WTC11 (cell line): ENCODE results near the gene NOXA1. TPM values are rescaled to one million over a fixed set of nuclear protein-coding genes. Genes with fewer than 3 reads are reported as not detected.
A peak's percentile ranks its signal among the peaks of the same experiment; 100 is the strongest.

Experiments
- ATAC-seq: fragments of 200-7000 bp; cut with Tn5 transposase; 2 replicates; pipeline ENCODE4 v1.10.0; 2021; ENCODE audit warnings: mild to moderate bottlenecking, moderate library complexity
- CTCF ChIA-PET: fragments of 300-600 bp; sonication (Branson Sonifier 250); formaldehyde crosslinking; loops from one replicate; lab custom pipeline; 2021; ENCODE audit warnings: antibody characterized with exemption; lab: Charles Lee
- POLR2A ChIA-PET: fragments of 350-600 bp; sonication (Branson Sonifier 250); formaldehyde crosslinking; loops from one replicate; lab custom pipeline; 2021; ENCODE audit warnings: antibody characterized with exemption; lab: Charles Lee
- DNase-seq: peaks from one replicate; pipeline ENCODE4 v3.0.0; 2021; ENCODE audit warnings: low spot score
- H3K27ac Mint-ChIP-seq: 2 replicates; pipeline ENCODE4 v1.8.0; 2021; ENCODE audit warnings: mixed read lengths
- H3K27me3 Mint-ChIP-seq: 2 replicates; pipeline ENCODE4 v1.8.0; 2021; ENCODE audit warnings: low read depth, mild to moderate bottlenecking, moderate library complexity, mixed read lengths
- H3K36me3 Mint-ChIP-seq: 2 replicates; pipeline ENCODE4 v1.8.0; 2021; ENCODE audit warnings: mixed read lengths
- H3K4me1 Mint-ChIP-seq: 2 replicates; pipeline ENCODE4 v1.8.0; 2022; ENCODE audit warnings: mixed read lengths
- H3K4me3 Mint-ChIP-seq: 2 replicates; pipeline ENCODE4 v1.8.0; 2021; ENCODE audit warnings: mild to moderate bottlenecking, moderate library complexity, mixed read lengths
- H3K9me3 Mint-ChIP-seq: 2 replicates; pipeline ENCODE4 v1.8.0; 2021; ENCODE audit warnings: mixed read lengths
- ATF2 ChIP-seq: sonication (generic); formaldehyde crosslinking; IDR thresholded peaks from 2 replicates; pipeline ENCODE4 v1.8.1; 2022; ENCODE audit warnings: low read depth, missing genetic modification reagents, borderline replicate concordance
- ATF6 ChIP-seq: sonication (generic); formaldehyde crosslinking; IDR thresholded peaks from 2 replicates; pipeline ENCODE4 v1.8.1; 2023; ENCODE audit warnings: mild to moderate bottlenecking, missing genetic modification reagents
- ESRRA ChIP-seq: sonication (generic); formaldehyde crosslinking; IDR thresholded peaks from 2 replicates; pipeline ENCODE4 v1.8.1; 2022; ENCODE audit warnings: mild to moderate bottlenecking, missing genetic modification reagents, borderline replicate concordance
- GABPB1 ChIP-seq: sonication (generic); formaldehyde crosslinking; IDR thresholded peaks from 2 replicates; pipeline ENCODE4 v1.8.1; 2023; ENCODE audit warnings: mild to moderate bottlenecking, missing genetic modification reagents
- MXD4 ChIP-seq: fragments of 250-450 bp; sonication (Bioruptor Pico); IDR thresholded peaks from 2 replicates; pipeline ENCODE4 v1.8.0; 2021; ENCODE audit warnings: mild to moderate bottlenecking, moderate library complexity, borderline replicate concordance
- MYBL2 ChIP-seq: sonication (generic); formaldehyde crosslinking; IDR thresholded peaks from 2 replicates; pipeline ENCODE4 v1.8.1; 2023; ENCODE audit warnings: mild to moderate bottlenecking, moderate library complexity, missing genetic modification reagents
- PREB ChIP-seq: sonication (generic); formaldehyde crosslinking; IDR thresholded peaks from 2 replicates; pipeline ENCODE4 v1.8.1; 2022; ENCODE audit warnings: mild to moderate bottlenecking, missing genetic modification reagents, moderate library complexity, borderline replicate concordance
- SMAD4 ChIP-seq: sonication (generic); formaldehyde crosslinking; IDR thresholded peaks from 2 replicates; pipeline ENCODE4 v1.8.0; 2022; ENCODE audit warnings: mild to moderate bottlenecking, missing genetic modification reagents
- SOX15 ChIP-seq: fragments of 250-450 bp; sonication (Bioruptor Pico); IDR thresholded peaks from 2 replicates; pipeline ENCODE4 v1.9.0; 2021; ENCODE audit warnings: mild to moderate bottlenecking
- SP1 ChIP-seq: sonication (generic); formaldehyde crosslinking; conservative IDR thresholded peaks from 2 replicates; pipeline ENCODE4 v1.8.1; 2022; ENCODE audit warnings: missing genetic modification reagents
- TCF7 ChIP-seq: sonication (generic); formaldehyde crosslinking; IDR thresholded peaks from 2 replicates; pipeline ENCODE4 v1.8.0; 2022; ENCODE audit warnings: mild to moderate bottlenecking, low read depth, missing genetic modification reagents, moderate library complexity
- USF2 ChIP-seq: sonication (generic); formaldehyde crosslinking; IDR thresholded peaks from 2 replicates; pipeline ENCODE4 v1.8.1; 2023; ENCODE audit warnings: mild to moderate bottlenecking, missing genetic modification reagents, moderate library complexity
- ZNF121 ChIP-seq: sonication (generic); formaldehyde crosslinking; IDR thresholded peaks from 2 replicates; pipeline ENCODE4 v1.8.0; 2023; ENCODE audit warnings: missing genetic modification reagents
- ZNF396 ChIP-seq: fragments of 250-450 bp; sonication (Bioruptor Pico); IDR thresholded peaks from 2 replicates; pipeline ENCODE4 v1.8.0; 2021; ENCODE audit warnings: mild to moderate bottlenecking, moderate library complexity, borderline replicate concordance
- total RNA-seq: library from RNA; stranded (reverse); gene quantifications from 3 replicates; pipeline ENCODE4 v1.2.3, GENCODE V29; 2021
- TF ChIP-seq, protein P1 (sequence below): fragments of 250-450 bp; sonication (Bioruptor Pico); IDR thresholded peaks from 2 replicates; pipeline ENCODE4 v1.9.0; 2021; ENCODE audit warnings: mild to moderate bottlenecking, borderline replicate concordance
- TF ChIP-seq, protein P2 (sequence below): sonication (generic); formaldehyde crosslinking; IDR thresholded peaks from 2 replicates; pipeline ENCODE4 v1.8.0; 2022; ENCODE audit warnings: mild to moderate bottlenecking, missing genetic modification reagents

NOXA1 gene
- total RNA-seq, 1 experiment from 2014 or later, result 2.9 TPM

DNA sequence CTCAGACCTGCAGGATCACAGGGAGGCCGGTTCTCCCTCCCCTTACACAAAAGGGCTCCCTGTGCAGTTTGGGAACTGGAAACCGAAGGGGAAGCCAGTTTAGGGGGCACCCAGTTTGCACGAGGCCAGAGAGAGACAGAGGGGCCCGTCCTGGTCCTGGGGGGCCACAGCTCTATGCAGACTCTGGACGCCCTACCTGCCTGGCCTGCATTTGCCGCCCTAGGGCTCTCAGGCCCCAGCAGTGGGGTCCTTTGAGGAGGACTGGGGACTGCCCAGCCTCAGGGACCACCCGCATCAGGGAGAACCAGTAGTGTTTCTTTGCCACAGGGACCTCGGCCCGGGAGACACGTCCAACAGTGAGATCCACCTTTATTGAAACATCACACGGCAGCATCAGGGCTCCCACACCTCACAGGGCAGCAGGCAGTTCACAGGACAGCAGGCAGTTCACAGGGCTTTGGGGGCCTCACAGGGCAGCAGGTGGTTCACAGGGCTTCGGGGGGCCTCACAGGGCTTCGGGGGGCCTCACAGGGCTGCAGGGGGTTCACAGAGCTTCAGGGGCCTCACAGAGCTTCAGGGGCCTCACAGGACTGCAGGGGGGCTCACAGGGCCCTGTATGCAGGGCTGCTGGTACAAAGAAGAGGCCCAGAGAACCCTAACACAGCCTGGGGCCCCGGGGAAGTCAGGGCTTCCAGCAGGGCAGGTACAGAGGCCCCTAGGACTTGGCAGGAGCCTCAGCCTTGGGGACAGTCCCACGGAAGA lies 36.6 kb downstream of the NOXA1 start:
- no peaks in the 10 kb centered on the region for H3K27me3 Mint-ChIP-seq
- H3K4me3 Mint-ChIP-seq, result peak overlapping the region; percentile 14
- peaks cover 3% of the 10 kb centered on the region; the same call in 1 of the 2 replicates for H3K36me3 Mint-ChIP-seq
- no peak for ATAC-seq
- POLR2A ChIA-PET, result no interaction called here
- H3K4me1 Mint-ChIP-seq, result peaks cover 1% of the 10 kb centered on the region
- no peaks in the 10 kb centered on the region for H3K9me3 Mint-ChIP-seq
- no peak for DNase-seq
- CTCF ChIA-PET, result interaction anchor here (0.5 to 1.0 kb wide), 9 partner anchors 14 to 431 kb away, joined by 3 to 18 read pairs (median 5); partner anchors contain the start of genes ENTPD8, EXD3 and NOXA1
- no peak overlapping the region for H3K27ac Mint-ChIP-seq
- TF ChIP-seq ZNF121 (CRISPR knock-in tag) (no peak), ATF2 (CRISPR knock-in tag) (no peak), MXD4 (CRISPR knock-in tag) (no peak), PREB (CRISPR knock-in tag) (no peak)

DNA sequence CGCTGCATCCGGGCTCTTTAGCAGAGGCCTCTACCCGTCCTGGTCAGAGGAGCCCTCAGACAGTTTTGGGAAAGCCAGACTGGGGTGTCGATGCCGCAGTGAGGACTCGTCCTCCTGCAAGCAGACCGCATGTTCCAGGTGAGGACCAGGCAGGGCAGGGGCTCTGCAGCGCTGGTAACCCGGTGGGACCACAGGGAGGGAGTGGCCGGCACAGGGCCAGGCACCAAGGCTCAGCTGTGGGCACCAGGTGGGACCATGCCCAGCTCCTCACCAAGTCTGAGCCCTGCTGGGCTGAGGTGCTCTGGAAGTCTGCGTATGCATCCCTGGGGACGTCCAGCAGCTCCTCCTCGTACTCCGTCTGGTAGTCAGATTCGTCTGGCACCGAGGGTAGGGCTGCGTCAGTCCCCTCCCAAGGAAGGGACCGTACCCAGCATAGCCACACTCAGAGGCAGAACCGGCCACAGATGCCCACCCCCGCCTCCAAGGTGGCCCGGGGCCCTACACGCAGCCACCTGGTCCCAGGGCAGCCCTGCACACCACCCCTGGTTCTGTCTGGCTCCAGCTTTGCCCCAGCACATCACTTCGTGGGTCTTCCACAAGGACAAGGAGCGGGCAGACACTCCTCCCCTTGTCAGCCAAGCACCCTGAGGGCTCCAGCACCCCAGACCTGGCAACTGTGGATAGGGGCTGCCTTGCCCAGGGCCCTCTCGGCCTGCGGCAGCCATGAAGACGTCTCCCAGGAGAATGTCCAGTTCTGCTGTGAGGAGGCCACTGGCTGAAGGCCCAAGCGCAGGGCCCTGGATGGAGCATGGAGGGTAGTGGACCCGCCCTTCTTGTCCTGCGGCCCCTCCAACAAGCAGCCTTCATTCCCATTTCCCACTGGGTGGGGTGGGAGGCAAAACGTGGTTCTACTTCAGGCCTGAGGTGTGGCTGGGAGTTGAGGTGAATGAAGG lies 37.4 kb downstream of the NOXA1 start:
- TF ChIP-seq, protein P1, sequence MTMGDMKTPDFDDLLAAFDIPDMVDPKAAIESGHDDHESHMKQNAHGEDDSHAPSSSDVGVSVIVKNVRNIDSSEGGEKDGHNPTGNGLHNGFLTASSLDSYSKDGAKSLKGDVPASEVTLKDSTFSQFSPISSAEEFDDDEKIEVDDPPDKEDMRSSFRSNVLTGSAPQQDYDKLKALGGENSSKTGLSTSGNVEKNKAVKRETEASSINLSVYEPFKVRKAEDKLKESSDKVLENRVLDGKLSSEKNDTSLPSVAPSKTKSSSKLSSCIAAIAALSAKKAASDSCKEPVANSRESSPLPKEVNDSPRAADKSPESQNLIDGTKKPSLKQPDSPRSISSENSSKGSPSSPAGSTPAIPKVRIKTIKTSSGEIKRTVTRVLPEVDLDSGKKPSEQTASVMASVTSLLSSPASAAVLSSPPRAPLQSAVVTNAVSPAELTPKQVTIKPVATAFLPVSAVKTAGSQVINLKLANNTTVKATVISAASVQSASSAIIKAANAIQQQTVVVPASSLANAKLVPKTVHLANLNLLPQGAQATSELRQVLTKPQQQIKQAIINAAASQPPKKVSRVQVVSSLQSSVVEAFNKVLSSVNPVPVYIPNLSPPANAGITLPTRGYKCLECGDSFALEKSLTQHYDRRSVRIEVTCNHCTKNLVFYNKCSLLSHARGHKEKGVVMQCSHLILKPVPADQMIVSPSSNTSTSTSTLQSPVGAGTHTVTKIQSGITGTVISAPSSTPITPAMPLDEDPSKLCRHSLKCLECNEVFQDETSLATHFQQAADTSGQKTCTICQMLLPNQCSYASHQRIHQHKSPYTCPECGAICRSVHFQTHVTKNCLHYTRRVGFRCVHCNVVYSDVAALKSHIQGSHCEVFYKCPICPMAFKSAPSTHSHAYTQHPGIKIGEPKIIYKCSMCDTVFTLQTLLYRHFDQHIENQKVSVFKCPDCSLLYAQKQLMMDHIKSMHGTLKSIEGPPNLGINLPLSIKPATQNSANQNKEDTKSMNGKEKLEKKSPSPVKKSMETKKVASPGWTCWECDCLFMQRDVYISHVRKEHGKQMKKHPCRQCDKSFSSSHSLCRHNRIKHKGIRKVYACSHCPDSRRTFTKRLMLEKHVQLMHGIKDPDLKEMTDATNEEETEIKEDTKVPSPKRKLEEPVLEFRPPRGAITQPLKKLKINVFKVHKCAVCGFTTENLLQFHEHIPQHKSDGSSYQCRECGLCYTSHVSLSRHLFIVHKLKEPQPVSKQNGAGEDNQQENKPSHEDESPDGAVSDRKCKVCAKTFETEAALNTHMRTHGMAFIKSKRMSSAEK (CRISPR knock-in tag), result no peak
- TF ChIP-seq ESRRA (CRISPR knock-in tag) (no peak), ZNF396 (no peak)
- Mint-ChIP-seq H3K9me3 (no peaks in the 10 kb centered on the region), H3K27ac (no peak overlapping the region), H3K36me3 (peaks cover 3% of the 10 kb centered on the region; the same call in 1 of the 2 replicates), H3K27me3 (no peaks in the 10 kb centered on the region), H3K4me3 (no peak overlapping the region), H3K4me1 (no peaks in the 10 kb centered on the region)
- ChIA-PET POLR2A (no interaction called here), CTCF (no interaction called here)
- DNase-seq (no peak), ATAC-seq (no peak)

- CTCF ChIA-PET, result interaction anchor here (0.8 to 1.1 kb wide), 6 partner anchors 38 to 476 kb away, joined by 3 to 8 read pairs (median 3); partner anchors contain the start of genes EXD3, NOXA1 and NRARP
- Mint-ChIP-seq H3K4me3 (no peak overlapping the region), H3K9me3 (no peaks in the 10 kb centered on the region)
- no peak for TF ChIP-seq SP1 (CRISPR knock-in tag)
- TF ChIP-seq USF2 (CRISPR knock-in tag), result no peak
- no peak for TF ChIP-seq GABPB1 (CRISPR knock-in tag)
- TF ChIP-seq MYBL2 (CRISPR knock-in tag), result no peak
- TF ChIP-seq MXD4 (CRISPR knock-in tag), result no peak
- TF ChIP-seq, protein P2, sequence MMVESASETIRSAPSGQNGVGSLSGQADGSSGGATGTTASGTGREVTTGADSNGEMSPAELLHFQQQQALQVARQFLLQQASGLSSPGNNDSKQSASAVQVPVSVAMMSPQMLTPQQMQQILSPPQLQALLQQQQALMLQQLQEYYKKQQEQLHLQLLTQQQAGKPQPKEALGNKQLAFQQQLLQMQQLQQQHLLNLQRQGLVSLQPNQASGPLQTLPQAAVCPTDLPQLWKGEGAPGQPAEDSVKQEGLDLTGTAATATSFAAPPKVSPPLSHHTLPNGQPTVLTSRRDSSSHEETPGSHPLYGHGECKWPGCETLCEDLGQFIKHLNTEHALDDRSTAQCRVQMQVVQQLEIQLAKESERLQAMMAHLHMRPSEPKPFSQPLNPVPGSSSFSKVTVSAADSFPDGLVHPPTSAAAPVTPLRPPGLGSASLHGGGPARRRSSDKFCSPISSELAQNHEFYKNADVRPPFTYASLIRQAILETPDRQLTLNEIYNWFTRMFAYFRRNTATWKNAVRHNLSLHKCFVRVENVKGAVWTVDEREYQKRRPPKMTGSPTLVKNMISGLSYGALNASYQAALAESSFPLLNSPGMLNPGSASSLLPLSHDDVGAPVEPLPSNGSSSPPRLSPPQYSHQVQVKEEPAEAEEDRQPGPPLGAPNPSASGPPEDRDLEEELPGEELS (CRISPR knock-in tag), result no peak
- no peak for TF ChIP-seq TCF7 (CRISPR knock-in tag)
- TF ChIP-seq ATF6, result no peak
- TF ChIP-seq SMAD4 (CRISPR knock-in tag), result no peak
- no peak for TF ChIP-seq SOX15 (CRISPR knock-in tag)
Measured at GRCh38 chr9:137461316-137461662, 38.1 kb downstream of the NOXA1 start.

More at GRCh38 chr9:137461316-137461662, 38.1 kb downstream of the NOXA1 start:
- Mint-ChIP-seq H3K36me3 (peaks cover 3% of the 10 kb centered on the region; the same call in 1 of the 2 replicates), H3K27me3 (no peaks in the 10 kb centered on the region), H3K27ac (no peak overlapping the region), H3K4me1 (no peaks in the 10 kb centered on the region)
- ATAC-seq (no peak), DNase-seq (no peak)
- POLR2A ChIA-PET, result interaction anchor here (0.5 to 0.9 kb wide), 2 partner anchors 176 to 220 kb away, joined by 3 read pairs; partner anchors contain the start of gene TUBB4B
